ENCODE measurements around the gene IAPP.
"Not testable (repeated sequence)": the region's sequence is repeated elsewhere in the genome, so short reads cannot be mapped to it uniquely, and the experiment has no call there.

IAPP gene

GRCh38 chr12:21381320-21381719 lies 8.6 kb downstream of the IAPP start:
- not testable (repeated sequence) for DNase-seq

- no peak for DNase-seq
These were observed 11.6 kb downstream of the IAPP start for GRCh38 chr12:21384261-21384660.

- no peak for DNase-seq
These were observed 14.5 kb downstream of the IAPP start for GRCh38 chr12:21387174-21387573.

- DNase-seq = no peak
These were observed 19.7 kb downstream of the IAPP start for GRCh38 chr12:21392384-21392783.

- not testable (repeated sequence) for DNase-seq
These were observed 22.3 kb downstream of the IAPP start for GRCh38 chr12:21394828-21395626.

- peak; percentile 6 for DNase-seq
These were observed 40.9 kb downstream of the IAPP start for GRCh38 chr12:21413369-21414277.

GRCh38 chr12:21416511-21417121 lies 43.9 kb downstream of the IAPP start:
- DNase-seq = peak; percentile 34

GRCh38 chr12:21418398-21418797 lies 45.7 kb downstream of the IAPP start:
- DNase-seq = not testable (repeated sequence)

- not testable (repeated sequence) for DNase-seq
These were observed 46.5 kb downstream of the IAPP start for GRCh38 chr12:21419009-21419699.

GRCh38 chr12:21428241-21428640 lies 55.5 kb downstream of the IAPP start:
- DNase-seq = peak; percentile 14
